KG1 (cell line): ENCODE data around the gene C12orf57.

ENCODE experiments used
- DNase-seq: peaks from one replicate; lab custom pipeline; 2025; lab: John Stamatoyannopoulos, UW

The C12orf57 gene

DNA sequence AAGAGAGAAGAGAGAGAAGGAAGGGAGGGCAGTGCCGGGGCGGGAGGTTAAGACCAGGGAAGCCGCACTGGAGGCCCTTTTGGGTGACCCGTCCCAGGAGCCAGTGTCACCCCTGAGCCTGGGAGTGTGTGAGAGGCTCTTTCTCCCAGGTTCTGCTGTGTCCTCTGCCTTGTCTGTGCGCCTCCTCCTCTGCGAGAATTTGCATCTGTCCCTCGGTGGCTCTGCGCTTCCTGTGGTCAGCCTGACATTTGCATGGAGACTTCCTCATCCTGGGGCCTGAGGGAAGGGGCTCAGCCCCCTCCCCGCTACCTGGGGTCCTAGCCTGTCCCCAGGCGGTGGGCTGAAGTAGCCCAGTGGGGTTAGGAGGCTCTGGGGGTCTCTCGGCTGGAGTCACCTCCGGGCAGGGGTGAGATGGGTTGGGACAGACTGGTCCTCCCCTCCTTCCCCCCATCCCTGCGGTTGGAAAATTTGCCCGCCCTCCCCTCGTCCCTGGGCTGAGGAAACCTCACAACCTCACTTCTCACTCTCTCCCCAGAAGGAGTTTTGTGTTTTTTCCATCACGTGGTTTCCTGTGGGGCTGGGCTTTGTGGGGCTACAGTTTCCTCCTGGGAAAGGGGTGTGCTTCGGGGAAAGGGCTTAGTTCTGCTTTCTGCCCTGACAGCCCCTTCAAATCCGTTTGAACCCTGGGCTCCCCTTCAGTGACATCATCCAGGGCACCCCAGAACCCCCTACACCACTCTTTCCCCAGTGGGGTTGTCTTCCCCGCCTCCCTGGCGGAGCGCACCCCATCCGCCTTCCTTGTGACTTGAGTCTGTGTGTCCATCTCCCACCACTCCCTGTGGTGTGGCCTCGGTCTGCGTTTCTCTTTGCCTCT, 9.9 kb downstream of the C12orf57 start:
- DNase-seq = peak; percentile 93

DNA sequence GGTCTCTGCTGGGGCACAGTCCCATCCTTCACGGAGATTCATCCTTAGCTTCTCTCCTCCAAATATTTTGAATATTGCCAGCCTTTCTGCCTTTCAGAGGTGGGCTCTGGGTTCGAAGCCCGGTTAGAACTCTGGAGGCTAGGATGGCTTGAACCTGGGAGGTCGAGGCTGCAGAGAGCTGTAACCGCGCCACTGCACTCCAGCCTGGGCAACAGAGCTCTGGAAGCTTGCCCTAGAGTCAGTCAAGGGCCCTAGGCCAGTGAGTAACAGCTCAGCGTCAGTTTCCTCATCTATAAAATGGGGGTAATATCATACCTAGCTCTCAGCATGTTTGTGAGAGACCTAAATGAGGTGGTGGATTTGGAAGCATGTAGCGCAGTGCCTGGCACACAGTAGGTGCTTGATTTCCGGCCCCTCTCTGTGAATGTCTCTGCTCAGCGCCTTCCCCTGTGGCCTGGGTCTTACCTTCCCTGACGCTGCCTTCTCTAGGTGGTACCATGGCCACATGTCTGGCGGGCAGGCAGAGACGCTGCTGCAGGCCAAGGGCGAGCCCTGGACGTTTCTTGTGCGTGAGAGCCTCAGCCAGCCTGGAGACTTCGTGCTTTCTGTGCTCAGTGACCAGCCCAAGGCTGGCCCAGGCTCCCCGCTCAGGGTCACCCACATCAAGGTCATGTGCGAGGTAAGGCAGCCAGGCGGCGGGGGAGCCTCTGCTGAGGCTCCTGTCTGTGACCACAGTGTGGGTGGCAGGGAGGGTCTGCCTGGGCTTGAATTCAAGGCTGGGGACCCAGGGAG, 10.7 kb downstream of the C12orf57 start:
- DNase-seq = no peak

DNA sequence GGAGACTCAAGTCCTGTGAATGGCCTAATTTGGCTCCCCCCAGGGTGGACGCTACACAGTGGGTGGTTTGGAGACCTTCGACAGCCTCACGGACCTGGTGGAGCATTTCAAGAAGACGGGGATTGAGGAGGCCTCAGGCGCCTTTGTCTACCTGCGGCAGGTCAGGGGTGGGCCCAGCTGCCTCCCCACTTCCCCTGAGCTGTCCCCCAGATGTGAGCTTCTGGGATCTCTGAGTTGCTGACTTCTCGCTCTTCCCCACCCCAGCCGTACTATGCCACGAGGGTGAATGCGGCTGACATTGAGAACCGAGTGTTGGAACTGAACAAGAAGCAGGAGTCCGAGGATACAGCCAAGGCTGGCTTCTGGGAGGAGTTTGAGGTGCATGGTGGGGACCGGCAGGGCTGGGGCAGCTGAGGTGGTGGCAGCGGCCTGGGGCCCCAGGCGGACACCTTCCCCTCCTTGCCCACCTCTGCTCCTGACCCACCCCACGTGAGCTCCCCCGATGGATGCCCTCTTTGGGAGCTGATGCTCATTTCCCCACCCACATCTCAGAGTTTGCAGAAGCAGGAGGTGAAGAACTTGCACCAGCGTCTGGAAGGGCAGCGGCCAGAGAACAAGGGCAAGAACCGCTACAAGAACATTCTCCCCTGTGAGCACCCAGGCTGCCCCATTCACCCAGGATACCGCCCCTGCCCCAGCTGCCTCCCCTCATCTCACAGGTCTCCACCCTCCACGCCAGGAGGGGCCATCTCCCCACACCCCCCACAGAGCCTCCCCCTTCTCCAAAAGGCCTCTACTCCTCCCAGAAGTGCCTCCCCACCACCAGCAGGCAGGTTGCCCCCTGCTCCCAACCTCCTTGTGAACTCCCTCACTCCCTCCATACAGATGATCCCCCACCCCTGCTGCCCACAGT, 11.5 kb downstream of the C12orf57 start:
- DNase-seq = no peak

DNA sequence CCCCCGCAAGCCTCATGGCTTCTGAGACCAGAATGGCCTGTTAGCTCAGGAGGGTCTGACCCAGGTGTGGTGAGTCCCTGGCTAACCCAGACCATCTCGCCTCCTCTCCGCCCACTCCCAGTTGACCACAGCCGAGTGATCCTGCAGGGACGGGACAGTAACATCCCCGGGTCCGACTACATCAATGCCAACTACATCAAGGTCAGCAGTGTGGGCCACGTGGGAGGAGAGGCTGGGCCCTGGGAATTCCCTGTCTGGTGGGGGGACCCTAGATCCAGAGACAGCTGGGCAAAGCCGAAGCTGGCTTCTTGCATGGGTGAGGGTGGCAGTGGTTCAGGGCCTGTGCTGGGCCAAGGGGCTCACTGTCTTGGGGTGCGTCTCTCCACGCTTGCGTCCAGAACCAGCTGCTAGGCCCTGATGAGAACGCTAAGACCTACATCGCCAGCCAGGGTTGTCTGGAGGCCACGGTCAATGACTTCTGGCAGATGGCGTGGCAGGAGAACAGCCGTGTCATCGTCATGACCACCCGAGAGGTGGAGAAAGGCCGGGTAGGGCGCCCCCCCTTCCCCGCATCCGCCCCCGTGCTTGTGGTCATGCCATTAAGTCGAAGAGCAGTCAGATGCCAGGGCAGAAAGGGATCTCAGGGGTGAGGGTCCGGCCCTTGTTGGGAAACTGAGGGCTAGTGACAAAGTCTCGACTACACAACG, 12.4 kb downstream of the C12orf57 start:
- DNase-seq = no peak

DNA sequence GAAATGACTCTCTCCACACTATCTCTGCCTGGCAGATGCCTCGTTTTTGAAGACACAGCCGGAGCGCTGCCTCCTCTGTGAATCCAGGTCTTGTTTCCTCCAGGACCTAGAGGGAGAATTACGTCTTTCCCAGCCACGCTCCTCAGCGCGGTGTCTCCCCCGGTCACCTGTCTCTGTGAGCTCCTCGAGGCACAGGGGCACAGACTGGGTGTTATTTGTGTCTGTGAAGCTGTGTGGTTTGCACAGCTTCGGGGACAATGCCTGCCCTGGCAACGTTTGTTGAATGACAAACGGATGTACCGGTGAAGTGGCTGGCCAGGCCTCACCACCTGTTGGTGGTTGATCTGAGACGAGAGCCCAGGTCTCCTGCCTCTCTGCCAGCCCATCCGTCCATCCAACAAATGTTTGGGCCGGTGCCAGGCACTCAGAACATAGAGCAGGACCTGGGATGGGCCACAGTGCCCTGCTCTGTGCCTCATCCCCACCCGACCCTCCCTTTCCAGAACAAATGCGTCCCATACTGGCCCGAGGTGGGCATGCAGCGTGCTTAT, 13.4 kb downstream of the C12orf57 start:
- DNase-seq = no peak

DNA sequence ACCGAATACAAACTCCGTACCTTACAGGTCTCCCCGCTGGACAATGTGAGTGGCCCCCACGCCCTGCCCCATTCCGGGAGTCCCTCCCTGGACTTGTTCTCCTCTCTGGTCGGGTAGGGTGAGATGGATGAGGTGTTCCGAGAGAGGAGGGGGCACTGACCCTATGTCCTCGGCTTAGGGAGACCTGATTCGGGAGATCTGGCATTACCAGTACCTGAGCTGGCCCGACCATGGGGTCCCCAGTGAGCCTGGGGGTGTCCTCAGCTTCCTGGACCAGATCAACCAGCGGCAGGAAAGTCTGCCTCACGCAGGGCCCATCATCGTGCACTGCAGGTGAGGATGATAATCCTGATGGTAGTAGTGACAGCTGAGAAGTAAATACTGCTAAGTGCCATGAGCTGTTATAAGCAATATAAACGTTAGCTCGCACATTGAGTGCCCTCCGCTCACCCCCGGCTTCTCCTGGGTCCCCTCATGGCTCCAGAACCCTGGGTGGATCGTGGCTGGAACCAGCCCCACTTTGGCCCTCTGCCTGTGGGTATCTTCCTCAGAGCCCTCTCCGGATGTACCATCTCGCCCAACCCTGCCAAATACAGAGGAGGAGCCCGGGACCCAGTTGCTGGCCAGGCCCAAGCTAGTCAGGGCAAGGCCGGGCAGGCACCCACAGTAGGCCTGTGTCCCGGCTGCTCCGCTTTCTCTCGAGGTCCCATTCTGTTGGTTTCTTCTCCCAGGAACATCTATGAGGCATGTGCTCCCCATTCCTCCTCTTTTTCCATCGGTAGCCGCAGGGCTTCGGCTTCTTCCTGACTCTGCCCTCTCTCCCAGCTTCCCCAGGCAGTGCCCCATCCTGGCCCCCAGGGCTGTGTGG, 14.2 kb downstream of the C12orf57 start:
- DNase-seq = no peak

DNA sequence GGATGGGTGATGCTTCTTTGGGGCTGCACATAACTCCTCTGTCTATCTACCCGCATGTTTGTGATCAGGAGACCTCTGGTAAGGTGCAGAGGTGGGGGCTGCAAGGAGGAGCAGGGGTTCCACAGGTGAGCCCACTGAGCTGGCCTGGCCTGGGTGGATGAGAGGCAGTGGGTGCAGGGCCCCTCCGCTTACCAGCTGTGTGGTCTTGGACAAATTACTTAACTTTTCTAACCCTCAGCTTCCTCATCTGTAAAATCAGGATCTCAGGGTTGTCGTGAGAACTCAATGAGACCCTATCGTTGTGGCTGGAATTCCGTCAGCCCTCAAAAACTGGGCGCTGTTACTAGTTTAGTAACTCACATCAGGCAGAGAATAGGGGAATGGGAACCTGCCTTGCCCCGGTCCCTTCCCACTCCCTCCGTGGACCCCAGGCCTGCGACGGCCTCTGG, 14.8 kb downstream of the C12orf57 start:
- no peak for DNase-seq

DNA sequence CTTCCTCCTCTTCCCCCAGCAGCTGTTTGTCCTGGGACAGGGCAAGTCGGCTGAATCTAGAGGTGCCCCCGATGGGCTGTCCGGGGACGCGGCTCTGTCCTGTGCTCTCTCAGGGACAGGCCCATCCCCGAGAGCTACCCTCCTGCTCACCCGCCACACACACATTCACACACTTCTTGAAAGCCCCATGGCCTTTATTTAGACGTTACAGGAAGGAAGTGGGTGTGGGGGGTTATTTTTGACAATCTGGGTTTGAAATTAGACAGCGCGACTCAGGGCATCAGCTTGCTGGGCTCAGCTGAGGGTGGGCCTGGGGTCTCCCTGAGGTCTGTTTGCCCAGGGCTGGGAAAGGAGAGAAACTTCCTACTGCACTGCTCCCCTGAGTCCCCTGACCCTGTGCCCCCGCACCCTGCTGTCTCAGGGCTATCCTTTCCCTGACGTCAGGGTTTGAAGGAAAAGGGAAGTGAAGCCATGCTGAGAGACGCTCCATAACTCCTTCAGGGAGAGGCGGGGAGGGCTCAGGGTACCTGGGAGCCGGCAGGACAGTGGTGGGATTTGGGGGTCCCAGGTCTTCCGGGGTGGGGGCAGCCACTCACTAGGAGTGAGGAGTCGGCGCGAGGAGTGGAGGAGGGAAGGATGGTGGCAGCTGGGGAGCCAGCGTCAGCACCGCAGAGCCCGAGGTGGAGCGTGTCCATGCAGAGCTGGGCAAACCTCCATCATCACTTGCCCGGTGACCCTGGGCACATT, 15.4 kb downstream of the C12orf57 start:
- peak; percentile 52 for DNase-seq

DNA sequence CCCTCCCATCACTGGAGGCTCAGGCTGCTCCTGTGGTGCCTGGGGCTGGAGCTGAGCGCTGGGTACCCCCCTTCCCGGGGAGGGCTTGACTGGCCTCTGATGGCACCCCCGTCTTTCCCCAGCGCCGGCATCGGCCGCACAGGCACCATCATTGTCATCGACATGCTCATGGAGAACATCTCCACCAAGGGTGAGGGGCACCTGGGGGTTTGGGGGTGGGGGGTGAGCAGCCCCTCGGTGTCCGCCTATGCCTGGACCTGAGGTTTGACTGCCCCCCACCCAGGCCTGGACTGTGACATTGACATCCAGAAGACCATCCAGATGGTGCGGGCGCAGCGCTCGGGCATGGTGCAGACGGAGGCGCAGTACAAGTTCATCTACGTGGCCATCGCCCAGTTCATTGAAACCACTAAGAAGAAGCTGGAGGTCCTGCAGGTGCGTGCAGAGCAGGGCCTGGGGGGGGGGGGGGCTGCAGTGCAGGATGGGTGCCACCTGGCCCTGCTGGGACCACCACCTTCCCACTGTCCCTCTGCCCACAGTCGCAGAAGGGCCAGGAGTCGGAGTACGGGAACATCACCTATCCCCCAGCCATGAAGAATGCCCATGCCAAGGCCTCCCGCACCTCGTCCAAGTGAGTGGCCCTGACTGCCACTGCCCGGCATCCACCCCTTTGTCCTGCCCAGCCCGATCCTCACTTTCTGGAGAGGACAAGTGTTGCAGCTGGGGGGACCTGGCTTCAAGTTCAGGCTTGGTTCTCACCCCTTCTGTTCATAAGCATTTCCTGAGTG, 16.2 kb downstream of the C12orf57 start:
- no peak for DNase-seq

DNA sequence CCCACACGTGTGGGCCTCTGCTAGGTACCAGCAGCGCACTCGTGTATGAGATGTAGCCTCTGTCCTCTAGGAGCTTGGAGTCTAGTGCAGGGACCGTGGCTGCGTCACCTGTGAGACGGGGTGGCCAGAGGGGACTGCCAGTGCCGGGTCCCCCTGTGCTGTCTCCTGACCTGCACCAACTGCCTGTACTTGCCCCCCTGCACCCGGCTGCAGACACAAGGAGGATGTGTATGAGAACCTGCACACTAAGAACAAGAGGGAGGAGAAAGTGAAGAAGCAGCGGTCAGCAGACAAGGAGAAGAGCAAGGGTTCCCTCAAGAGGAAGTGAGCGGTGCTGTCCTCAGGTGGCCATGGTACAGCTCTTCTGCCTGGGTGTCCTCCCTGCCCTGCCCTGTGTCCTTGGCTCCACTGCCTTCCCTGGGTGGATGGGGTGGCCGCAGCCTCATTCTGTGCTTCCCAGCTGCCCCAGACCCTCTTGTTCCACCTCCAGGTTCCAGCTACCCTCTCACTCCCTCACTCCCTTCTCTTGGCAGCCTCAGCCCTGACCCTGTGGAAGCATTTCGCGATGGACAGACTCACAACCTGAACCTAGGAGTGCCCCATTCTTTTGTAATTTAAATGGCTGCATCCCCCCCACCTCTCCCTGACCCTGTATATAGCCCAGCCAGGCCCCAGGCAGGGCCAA, 16.9 kb downstream of the C12orf57 start:
- DNase-seq = no peak

DNA sequence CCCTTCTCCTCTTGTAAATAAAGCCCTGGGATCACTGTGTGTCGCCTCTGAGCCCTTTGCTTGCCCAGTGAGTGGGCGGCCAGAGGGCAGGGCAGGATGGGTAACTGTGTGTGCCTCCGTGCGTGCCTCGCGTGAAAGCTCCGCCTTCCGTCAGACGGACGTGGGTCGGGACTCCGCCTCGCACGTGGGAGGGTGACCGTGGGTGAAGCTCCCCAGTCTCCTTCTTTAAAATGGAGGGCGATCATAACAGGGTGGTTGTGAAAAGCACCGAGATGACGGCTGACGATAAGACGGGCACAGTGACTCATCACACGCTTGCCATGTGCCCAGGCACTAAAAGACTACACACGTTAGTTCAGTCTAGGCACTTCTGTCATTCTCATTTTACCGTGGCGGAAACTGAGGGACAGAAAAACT, 17.5 kb downstream of the C12orf57 start:
- DNase-seq = no peak

DNA sequence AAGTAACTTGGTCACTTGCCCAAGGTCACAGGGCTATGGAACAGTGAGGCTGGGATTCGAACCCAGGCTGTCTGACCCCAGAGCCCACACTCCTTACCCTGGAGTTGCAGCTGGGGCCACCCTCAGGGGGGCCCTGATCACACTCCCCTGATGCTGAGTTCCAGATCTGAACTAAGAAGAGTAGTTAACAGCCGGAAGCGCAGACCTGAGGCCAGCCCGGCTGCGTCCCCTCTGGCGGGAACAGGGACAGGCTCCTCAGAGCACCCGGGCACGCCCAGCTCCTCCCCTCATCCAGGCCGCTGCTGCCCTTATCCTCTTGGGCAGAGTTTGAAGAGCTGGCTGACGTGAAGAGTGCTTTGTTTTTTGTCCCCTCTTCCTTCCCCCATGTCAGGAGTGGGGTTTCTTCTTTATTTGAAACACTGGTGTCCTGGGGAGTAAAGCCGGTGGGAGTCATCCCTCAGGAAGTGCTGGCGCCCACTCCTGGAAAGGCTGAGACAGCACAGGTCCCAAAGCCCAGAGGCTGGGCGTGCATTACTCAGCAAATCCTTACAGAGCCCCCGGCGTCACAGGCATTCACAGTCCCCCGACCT, 18.0 kb downstream of the C12orf57 start:
- no peak for DNase-seq

DNA sequence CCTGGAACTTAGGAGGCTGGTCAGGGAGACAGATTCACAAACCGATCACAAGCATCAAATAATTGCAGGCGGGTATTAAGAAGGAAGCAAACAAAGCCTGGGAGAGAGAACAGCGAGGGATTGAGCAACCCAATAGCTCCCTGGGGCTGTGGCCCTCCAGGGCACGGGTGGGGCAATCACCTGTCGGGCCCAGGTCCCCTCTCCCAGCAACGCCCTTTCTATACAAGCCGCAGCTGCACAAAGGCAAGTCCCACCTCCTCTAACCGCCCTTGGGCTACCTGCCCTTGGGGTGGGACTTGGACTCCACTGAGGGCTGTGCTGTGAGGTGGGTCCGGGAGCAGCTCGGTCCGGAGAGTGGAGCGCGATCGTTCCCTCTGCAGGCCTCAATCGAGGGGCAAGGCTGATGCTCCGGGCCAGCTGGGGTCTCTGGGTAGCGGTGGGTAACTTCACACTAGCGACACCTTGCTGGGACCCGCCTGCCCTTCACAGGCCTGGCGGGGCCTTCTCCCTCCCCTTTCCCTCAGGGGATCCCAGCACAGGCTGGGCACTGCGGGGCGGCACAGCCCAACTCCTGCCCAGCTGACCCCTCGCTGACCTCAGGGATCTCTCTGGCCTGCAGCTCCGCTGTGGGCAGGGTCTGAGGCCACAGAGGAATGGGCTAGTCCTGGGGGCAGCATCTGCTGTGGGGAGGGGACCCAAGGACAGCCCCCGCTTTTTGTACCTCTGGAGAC, 18.6 kb downstream of the C12orf57 start:
- DNase-seq = no peak

DNA sequence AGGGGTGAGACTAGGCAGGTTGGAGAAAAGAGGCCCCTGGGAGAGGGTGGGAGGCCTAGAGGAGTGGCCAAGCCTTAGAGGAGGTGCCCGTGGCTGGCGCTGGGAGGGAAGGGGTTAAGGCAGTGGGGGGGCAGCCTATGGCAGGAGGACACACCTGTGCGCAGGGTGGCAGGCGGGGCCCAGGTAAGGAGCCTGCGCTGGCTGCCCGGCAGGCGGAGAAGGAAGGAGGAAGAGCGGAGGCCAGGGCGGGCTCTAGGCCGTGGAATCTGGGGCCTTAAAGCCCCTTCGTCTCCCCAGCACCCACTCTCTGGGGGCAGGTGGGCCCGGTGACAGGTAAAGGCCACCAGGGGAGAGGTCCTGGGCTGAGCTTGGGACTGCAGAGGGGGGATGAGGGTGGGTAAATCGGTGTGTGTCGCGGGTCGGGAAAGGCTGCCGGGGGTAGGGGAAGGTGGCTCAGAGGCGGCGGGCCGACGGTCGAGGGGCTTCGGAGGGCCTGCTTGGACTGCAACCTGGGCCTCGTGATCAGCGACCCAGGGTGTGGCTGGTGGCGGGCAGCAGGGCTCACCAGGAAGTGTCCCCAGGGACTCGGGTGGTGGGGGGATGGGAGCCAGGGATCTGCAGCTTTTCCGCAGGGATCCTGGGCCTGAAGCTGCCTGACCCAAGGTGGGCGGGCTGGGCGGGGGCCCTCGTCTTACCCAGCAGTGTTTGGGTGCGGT, 19.4 kb downstream of the C12orf57 start:
- DNase-seq = no peak

DNA sequence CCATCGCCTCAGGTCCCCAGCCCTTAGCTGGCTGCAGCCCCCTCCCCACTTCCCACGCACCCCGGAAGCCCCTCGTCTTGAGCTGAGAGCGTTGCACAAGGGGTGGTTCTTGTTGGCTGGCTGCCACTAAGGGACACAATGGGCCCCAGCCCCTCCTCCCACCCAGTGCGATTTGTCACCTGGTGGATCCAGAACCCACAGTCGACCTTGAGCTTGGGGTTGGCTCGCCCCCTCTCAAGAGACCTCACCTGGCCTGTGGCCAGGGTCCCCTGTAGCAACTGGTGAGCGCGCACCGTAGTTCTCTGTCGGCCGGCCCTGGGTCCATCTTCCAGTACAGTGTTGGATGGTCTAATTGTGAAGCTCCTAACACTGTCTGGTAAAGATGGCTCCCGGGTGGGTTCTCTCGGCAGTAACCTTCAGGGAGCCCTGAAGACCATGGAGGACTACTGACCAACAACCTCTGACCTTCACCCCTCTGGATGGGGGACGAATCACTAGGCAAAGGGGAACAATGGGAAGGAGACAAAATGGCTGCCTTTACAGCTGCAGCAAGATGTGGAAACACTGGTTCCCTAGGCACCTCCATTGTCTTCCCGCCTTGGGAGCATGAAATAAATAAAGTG, 20.1 kb downstream of the C12orf57 start:
- no peak for DNase-seq

DNA sequence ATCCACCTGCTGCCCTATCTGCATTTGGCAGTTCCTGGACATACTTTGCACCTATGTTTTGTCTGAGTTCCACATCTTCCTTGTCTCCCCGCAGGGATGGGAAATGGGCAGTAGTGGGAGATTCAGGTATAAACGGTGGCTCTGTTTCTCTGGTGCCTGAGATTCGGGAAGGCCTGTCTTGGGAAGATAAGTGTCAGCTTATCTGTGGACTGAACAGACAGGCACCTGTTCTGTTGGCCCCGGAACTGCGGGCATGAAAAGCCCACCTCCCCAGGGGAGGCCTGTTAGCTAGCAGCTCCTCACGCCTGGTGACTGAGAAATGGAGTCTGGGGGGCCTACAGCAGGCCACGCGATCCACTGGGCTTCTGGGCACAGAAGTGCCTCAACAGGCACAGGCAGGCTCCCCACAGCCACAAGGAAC, 20.8 kb downstream of the C12orf57 start:
- no peak for DNase-seq
